ENCODE data around the gene SPACA9.

SPACA9 gene

GRCh38 chr9:132863096-132863495, 15.6 kb upstream of the SPACA9 start:
- DNase-seq (ENCODE audit: low read depth): no peak

GRCh38 chr9:132864277-132864676, 14.4 kb upstream of the SPACA9 start:
- DNase-seq (ENCODE audit: low read depth): no peak

GRCh38 chr9:132864691-132865090, 14.0 kb upstream of the SPACA9 start:
- no peak for DNase-seq (ENCODE audit: low read depth)

GRCh38 chr9:132866898-132867297, 11.8 kb upstream of the SPACA9 start:
- DNase-seq (ENCODE audit: low read depth): no peak

GRCh38 chr9:132869266-132869665, 9.4 kb upstream of the SPACA9 start:
- no peak for DNase-seq (ENCODE audit: low read depth)

- no peak for DNase-seq (ENCODE audit: low read depth)
Observed at GRCh38 chr9:132873403-132873802, 5.3 kb upstream of the SPACA9 start.

- DNase-seq (ENCODE audit: low read depth): no peak
Observed at GRCh38 chr9:132875159-132875558, 3.5 kb upstream of the SPACA9 start.

GRCh38 chr9:132876849-132877248, 1.8 kb upstream of the SPACA9 start:
- DNase-seq (ENCODE audit: low read depth): no peak

- no peak for DNase-seq (ENCODE audit: low read depth)
Observed at GRCh38 chr9:132877458-132877823, 1.3 kb upstream of the SPACA9 start.

- peak; percentile 60 for DNase-seq (ENCODE audit: low read depth)
Observed at GRCh38 chr9:132877824-132878694, 639 bp upstream of the SPACA9 start, which contains the start of gene AK8. TSS of gene AK8 (minus strand) at chr9:132878284. CDS start at chr9:132878255, 29 bp downstream.

- DNase-seq (ENCODE audit: low read depth): no peak
Observed at GRCh38 chr9:132879457-132880323, 992 bp downstream of the SPACA9 start.

GRCh38 chr9:132880324-132880661, 1.6 kb downstream of the SPACA9 start:
- DNase-seq (ENCODE audit: low read depth): no peak

GRCh38 chr9:132881826-132882225, 3.1 kb downstream of the SPACA9 start:
- DNase-seq (ENCODE audit: low read depth): no peak

- no peak for DNase-seq (ENCODE audit: low read depth)
Observed at GRCh38 chr9:132882616-132883015, 3.9 kb downstream of the SPACA9 start.

- DNase-seq (ENCODE audit: low read depth): no peak
Observed at GRCh38 chr9:132883349-132884294, 4.9 kb downstream of the SPACA9 start.

GRCh38 chr9:132885720-132886333, 7.1 kb downstream of the SPACA9 start:
- DNase-seq (ENCODE audit: low read depth): no peak

- no peak for DNase-seq (ENCODE audit: low read depth)
Observed at GRCh38 chr9:132886334-132886725, 7.6 kb downstream of the SPACA9 start.

- DNase-seq (ENCODE audit: low read depth): no peak
Observed at GRCh38 chr9:132887181-132888120, 8.8 kb downstream of the SPACA9 start.

GRCh38 chr9:132888151-132888550, 9.5 kb downstream of the SPACA9 start:
- no peak for DNase-seq (ENCODE audit: low read depth)

GRCh38 chr9:132892400-132892799, 13.7 kb downstream of the SPACA9 start:
- no peak for DNase-seq (ENCODE audit: low read depth)
